ENCODE data around the gene TNFAIP3.
"Not testable (repeated sequence)": the region's sequence is repeated elsewhere in the genome, so short reads cannot be mapped to it uniquely, and the experiment has no call there.

The TNFAIP3 gene

GRCh38 chr6:137884149-137884909, 17.3 kb downstream of the TNFAIP3 start:
- Mint-ChIP-seq H3K27me3 (no peaks in the 10 kb centered on the region), H3K27ac (peak overlapping the region; percentile 80), H3K4me1 (ENCODE audit: low read depth) (peaks cover 62% of the 10 kb centered on the region), H3K36me3 (ENCODE audit: low read depth) (peaks cover 89% of the 10 kb centered on the region), H3K9me3 (peaks cover 36% of the 10 kb centered on the region), H3K4me3 (no peak overlapping the region)
- no peak for DNase-seq

GRCh38 chr6:137884910-137885229, 17.8 kb downstream of the TNFAIP3 start:
- H3K9me3 Mint-ChIP-seq: peaks cover 36% of the 10 kb centered on the region
- not testable (repeated sequence) for H3K27me3 Mint-ChIP-seq, H3K4me3 Mint-ChIP-seq, DNase-seq
- H3K36me3 Mint-ChIP-seq (ENCODE audit: low read depth): peaks cover 84% of the 10 kb centered on the region
- peak overlapping the region; percentile 59 for H3K27ac Mint-ChIP-seq
- H3K4me1 Mint-ChIP-seq (ENCODE audit: low read depth): peaks cover 58% of the 10 kb centered on the region

- H3K4me3 Mint-ChIP-seq, DNase-seq, H3K27me3 Mint-ChIP-seq, H3K27ac Mint-ChIP-seq: not testable (repeated sequence)
- H3K9me3 Mint-ChIP-seq: peaks cover 36% of the 10 kb centered on the region
- H3K36me3 Mint-ChIP-seq (ENCODE audit: low read depth): peaks cover 71% of the 10 kb centered on the region
- H3K4me1 Mint-ChIP-seq (ENCODE audit: low read depth): peaks cover 44% of the 10 kb centered on the region
Observed at GRCh38 chr6:137886226-137886625, 19.2 kb downstream of the TNFAIP3 start.

GRCh38 chr6:137890983-137891537, 24.0 kb downstream of the TNFAIP3 start:
- Mint-ChIP-seq H3K9me3 (peaks cover 25% of the 10 kb centered on the region), H3K27ac (no peak overlapping the region), H3K36me3 (ENCODE audit: low read depth) (peaks cover 27% of the 10 kb centered on the region), H3K4me3 (no peak overlapping the region), H3K4me1 (ENCODE audit: low read depth) (peaks cover 36% of the 10 kb centered on the region), H3K27me3 (no peaks in the 10 kb centered on the region)
- DNase-seq: no peak

GRCh38 chr6:137892271-137892708, 25.2 kb downstream of the TNFAIP3 start:
- H3K4me3 Mint-ChIP-seq: no peak overlapping the region
- no peaks in the 10 kb centered on the region for H3K27me3 Mint-ChIP-seq
- peaks cover 12% of the 10 kb centered on the region for H3K9me3 Mint-ChIP-seq
- H3K27ac Mint-ChIP-seq: no peak overlapping the region
- peaks cover 32% of the 10 kb centered on the region for H3K4me1 Mint-ChIP-seq (ENCODE audit: low read depth)
- H3K36me3 Mint-ChIP-seq (ENCODE audit: low read depth): peaks cover 15% of the 10 kb centered on the region
- no peak for DNase-seq

GRCh38 chr6:137893181-137893580, 26.1 kb downstream of the TNFAIP3 start:
- no peaks in the 10 kb centered on the region for H3K27me3 Mint-ChIP-seq
- H3K27ac Mint-ChIP-seq: no peak overlapping the region
- peaks cover 9% of the 10 kb centered on the region for H3K36me3 Mint-ChIP-seq (ENCODE audit: low read depth)

GRCh38 chr6:137893726-137894125, 26.7 kb downstream of the TNFAIP3 start:
- no peak for DNase-seq
- no peak overlapping the region for H3K27ac Mint-ChIP-seq
- H3K4me3 Mint-ChIP-seq: no peak overlapping the region
- peaks cover 5% of the 10 kb centered on the region for H3K36me3 Mint-ChIP-seq (ENCODE audit: low read depth)
- peaks cover 33% of the 10 kb centered on the region for H3K4me1 Mint-ChIP-seq (ENCODE audit: low read depth)
- no peaks in the 10 kb centered on the region for H3K27me3 Mint-ChIP-seq
- peaks cover 3% of the 10 kb centered on the region for H3K9me3 Mint-ChIP-seq

More at GRCh38 chr6:137893181-137893580, 26.1 kb downstream of the TNFAIP3 start:
- Mint-ChIP-seq H3K4me1 (ENCODE audit: low read depth) (peaks cover 33% of the 10 kb centered on the region), H3K9me3 (peaks cover 8% of the 10 kb centered on the region), H3K4me3 (no peak overlapping the region)
- no peak for DNase-seq

GRCh38 chr6:137894378-137894777, 27.3 kb downstream of the TNFAIP3 start:
- not testable (repeated sequence) for H3K36me3 Mint-ChIP-seq (ENCODE audit: low read depth); DNase-seq; H3K27me3 Mint-ChIP-seq; H3K27ac Mint-ChIP-seq; H3K4me3 Mint-ChIP-seq; H3K9me3 Mint-ChIP-seq
- peaks cover 36% of the 10 kb centered on the region for H3K4me1 Mint-ChIP-seq (ENCODE audit: low read depth)

- H3K36me3 Mint-ChIP-seq (ENCODE audit: low read depth): no peaks in the 10 kb centered on the region
- no peak for DNase-seq
- peaks cover 37% of the 10 kb centered on the region for H3K4me1 Mint-ChIP-seq (ENCODE audit: low read depth)
- no peak overlapping the region for H3K4me3 Mint-ChIP-seq
- no peak overlapping the region for H3K27ac Mint-ChIP-seq
- no peaks in the 10 kb centered on the region for H3K9me3 Mint-ChIP-seq
- no peaks in the 10 kb centered on the region for H3K27me3 Mint-ChIP-seq
Observed at GRCh38 chr6:137894779-137895385, 27.8 kb downstream of the TNFAIP3 start.

- no peak for DNase-seq
- peaks cover 48% of the 10 kb centered on the region for H3K4me1 Mint-ChIP-seq (ENCODE audit: low read depth)
- H3K9me3 Mint-ChIP-seq: no peaks in the 10 kb centered on the region
- H3K27me3 Mint-ChIP-seq: no peaks in the 10 kb centered on the region
- no peaks in the 10 kb centered on the region for H3K36me3 Mint-ChIP-seq (ENCODE audit: low read depth)
- peak overlapping the region; percentile 63 for H3K27ac Mint-ChIP-seq
- no peak overlapping the region for H3K4me3 Mint-ChIP-seq
Observed at GRCh38 chr6:137896647-137897046, 29.6 kb downstream of the TNFAIP3 start.

GRCh38 chr6:137900815-137901214, 33.8 kb downstream of the TNFAIP3 start:
- H3K4me3 Mint-ChIP-seq: no peak overlapping the region
- peaks cover 5% of the 10 kb centered on the region for H3K36me3 Mint-ChIP-seq (ENCODE audit: low read depth)
- H3K4me1 Mint-ChIP-seq (ENCODE audit: low read depth): peaks cover 61% of the 10 kb centered on the region

GRCh38 chr6:137901454-137901853, 34.4 kb downstream of the TNFAIP3 start:
- Mint-ChIP-seq H3K27me3 (no peaks in the 10 kb centered on the region), H3K27ac (no peak overlapping the region), H3K9me3 (no peaks in the 10 kb centered on the region), H3K4me1 (ENCODE audit: low read depth) (peaks cover 63% of the 10 kb centered on the region), H3K36me3 (ENCODE audit: low read depth) (peaks cover 5% of the 10 kb centered on the region), H3K4me3 (no peak overlapping the region)
- no peak for DNase-seq

More at GRCh38 chr6:137900815-137901214, 33.8 kb downstream of the TNFAIP3 start:
- no peak overlapping the region for H3K27ac Mint-ChIP-seq
- no peaks in the 10 kb centered on the region for H3K9me3 Mint-ChIP-seq
- no peaks in the 10 kb centered on the region for H3K27me3 Mint-ChIP-seq
- no peak for DNase-seq

- no peaks in the 10 kb centered on the region for H3K27me3 Mint-ChIP-seq
- H3K4me3 Mint-ChIP-seq: no peak overlapping the region
- no peak for DNase-seq
- peaks cover 67% of the 10 kb centered on the region for H3K4me1 Mint-ChIP-seq (ENCODE audit: low read depth)
- H3K27ac Mint-ChIP-seq: peak overlapping the region; percentile 100
- H3K9me3 Mint-ChIP-seq: no peaks in the 10 kb centered on the region
- peaks cover 5% of the 10 kb centered on the region for H3K36me3 Mint-ChIP-seq (ENCODE audit: low read depth)
Observed at GRCh38 chr6:137902699-137903098, 35.6 kb downstream of the TNFAIP3 start.

- H3K27ac Mint-ChIP-seq: peak overlapping the region; percentile 100
- no peak for DNase-seq
- H3K9me3 Mint-ChIP-seq: no peaks in the 10 kb centered on the region
- H3K4me1 Mint-ChIP-seq (ENCODE audit: low read depth): peaks cover 66% of the 10 kb centered on the region
- H3K4me3 Mint-ChIP-seq: no peak overlapping the region
- peaks cover 5% of the 10 kb centered on the region for H3K36me3 Mint-ChIP-seq (ENCODE audit: low read depth)
- H3K27me3 Mint-ChIP-seq: no peaks in the 10 kb centered on the region
Observed at GRCh38 chr6:137903274-137903932, 36.3 kb downstream of the TNFAIP3 start.

Measured in activated T-cell treated with anti-CD3 and anti-CD28 coated beads, Interleukin-2, amount 50 U/mL, for 24 hours (primary cell).